Lung (tissue), 12 donors: ENCODE data around the gene TJP1. TPM values are rescaled to one million over a fixed set of nuclear protein-coding genes. Genes with fewer than 3 reads are reported as not detected.
"Not testable (repeated sequence)": the region's sequence is repeated elsewhere in the genome, so short reads cannot be mapped to it uniquely, and the experiment has no call there.

Source experiments
- ATAC-seq: fragments of 200-7000 bp; cut with Tn5 transposase; one replicate; pipeline ENCODE4 v1.9.1; 2020; ENCODE audit warnings: moderate number of reproducible peaks; ENCODE audit not compliant: insufficient read depth, low FRiP score
- DNase-seq, 3 donors: peaks; one replicate each; pipeline ENCODE4 v3.0.0-alpha.2; 2013 to 2017
- H3K27ac ChIP-seq, 2 donors: one replicate each; pipeline ENCODE4 v1.5.1; 2013; ENCODE audit warnings: mild to moderate bottlenecking in 2 of 2, moderate library complexity in 2 of 2, control low read depth in 1 of 2, inconsistent platforms in 1 of 2, low read depth in 1 of 2, low read length in 1 of 2
- H3K27me3 ChIP-seq, 3 donors: one replicate each; pipeline ENCODE4 v1.5.1; 2013; ENCODE audit warnings: low read length in 2 of 3; ENCODE audit not compliant: control insufficient read depth in 3 of 3, insufficient read depth in 3 of 3
- H3K36me3 ChIP-seq, 4 donors: one replicate each; pipeline ENCODE4 v1.5.1; 2013; ENCODE audit warnings: low read length in 4 of 4, mild to moderate bottlenecking in 1 of 4, moderate library complexity in 1 of 4; ENCODE audit not compliant: control insufficient read depth in 4 of 4, insufficient read depth in 4 of 4
- H3K4me1 ChIP-seq, 5 donors: one replicate each; pipeline ENCODE4 v1.5.1; 2013; ENCODE audit warnings: low read length in 5 of 5, mild to moderate bottlenecking in 2 of 5, moderate library complexity in 1 of 5; ENCODE audit not compliant: control insufficient read depth in 5 of 5, insufficient read depth in 5 of 5
- H3K4me3 ChIP-seq: one replicate; pipeline ENCODE4 v1.5.1; 2013; ENCODE audit warnings: mild to moderate bottlenecking, control low read depth, moderate library complexity
- H3K9ac ChIP-seq, 2 donors: one replicate each; pipeline ENCODE4 v1.5.1; 2013; ENCODE audit warnings: low read length in 2 of 2, control low read depth in 1 of 2; ENCODE audit not compliant: insufficient read depth in 1 of 2
- H3K9me3 ChIP-seq, 4 donors: one replicate each; pipeline ENCODE4 v1.5.1; 2013; ENCODE audit warnings: low read length in 3 of 4, mild to moderate bottlenecking in 1 of 4, moderate library complexity in 1 of 4; ENCODE audit not compliant: control insufficient read depth in 4 of 4, insufficient read depth in 3 of 4
- CTCF ChIP-seq: IDR thresholded peaks from 2 replicates; pipeline ENCODE4 v1.5.1; 2012; ENCODE audit warnings: mild to moderate bottlenecking; ENCODE audit errors: control extremely low read depth, extremely low read depth
- WGBS, 2 donors: extraction: QIAGEN DNeasy Blood & Tissue Kit; methylation state at CpG; one replicate each; pipeline ENCODE4 v1.1.7; 2013; 5-methylcytosine and 5-hydroxymethylcytosine counted together
- polyA plus RNA-seq, 2 donors: library from polyadenylated mRNA; stranded (reverse); fragments of 200-250 nt; gene quantifications; one replicate each; pipeline ENCODE4 v1.2.1, GENCODE V29; 2013
- total RNA-seq, 2 donors: library from RNA; depleted of rRNA in 1 of 2; stranded (reverse); fragments of >200 nt in 1 of 2; gene quantifications; one replicate each; pipeline ENCODE4 v1.2.1, GENCODE V29; 2014 to 2021
- donor health status: control.
- donor health status: control.
- donor health status: Bipolar disorder and iron deficiency.
- donor health status: healthy.
- donor health status: DM: yes; HTN: yes; CAD: no.

TJP1 gene
- total and polyA plus RNA-seq, 4 donors = 20.6 to 211 (median 53.8) TPM

- DNase-seq (peak in 1 of 3 donors; percentile 31), ATAC-seq (no peak)
- WGBS, 2 donors = 70 to 75% methylated on average over 8 of the region's 8 CpGs
- Histone ChIP-seq H3K4me1 (peaks cover 0 to 6% (median 0%) of the 10 kb centered on the region in 5 donors), H3K9me3 (no peaks in the 10 kb centered on the region), H3K9ac (no peak overlapping the region), H3K36me3 (no peaks in the 10 kb centered on the region), H3K4me3 (no peak overlapping the region), H3K27me3 (no peaks in the 10 kb centered on the region), H3K27ac (no peak overlapping the region)
- no peak for TF ChIP-seq CTCF
These were observed 145.3 kb downstream of the TJP1 start for GRCh38 chr15:29676961-29677402.

GRCh38 chr15:29676374-29676960 lies 145.8 kb downstream of the TJP1 start:
- H3K9ac ChIP-seq, H3K9me3 ChIP-seq, ATAC-seq, DNase-seq, H3K27me3 ChIP-seq, H3K4me1 ChIP-seq, H3K27ac ChIP-seq, H3K4me3 ChIP-seq, H3K36me3 ChIP-seq: not testable (repeated sequence)
- WGBS, 2 donors = 90 to 91% methylated on average over 13 of the region's 13 CpGs

- H3K27me3 ChIP-seq = no peaks in the 10 kb centered on the region
- no peaks in the 10 kb centered on the region for H3K36me3 ChIP-seq
- no peak for TF ChIP-seq CTCF
- H3K9me3 ChIP-seq = no peaks in the 10 kb centered on the region
- no peak overlapping the region for H3K27ac ChIP-seq
- peak overlapping the region in 1 of 2 donors; percentile 5 for H3K9ac ChIP-seq
- H3K4me3 ChIP-seq = no peak overlapping the region
- peaks cover 0 to 6% (median 0%) of the 10 kb centered on the region in 5 donors for H3K4me1 ChIP-seq
- 42 to 59% methylated on average over 29 of the region's 29 CpGs for WGBS, 2 donors
- DNase-seq (no peak), ATAC-seq (no peak)
These were observed 146.4 kb downstream of the TJP1 start for GRCh38 chr15:29675791-29676301.

- H3K9me3 ChIP-seq = no peaks in the 10 kb centered on the region
- no peaks in the 10 kb centered on the region for H3K27me3 ChIP-seq
- H3K36me3 ChIP-seq = no peaks in the 10 kb centered on the region
- no peak for TF ChIP-seq CTCF
- H3K9ac ChIP-seq = no peak overlapping the region
- peak; percentile 68 to 85 (median 81) for DNase-seq
- peaks cover 0 to 6% (median 0%) of the 10 kb centered on the region in 5 donors for H3K4me1 ChIP-seq
- H3K4me3 ChIP-seq = peak overlapping the region; percentile 48
- ATAC-seq = peak; percentile 19
- no peak overlapping the region for H3K27ac ChIP-seq
- 5% methylated on average over 44 to 70 of the region's 74 CpGs for WGBS, 2 donors
These were observed 147.4 kb downstream of the TJP1 start for GRCh38 chr15:29674661-29675533.
